Measurements from ENCODE around the gene SERPINC1. TPM values are rescaled to one million over a fixed set of nuclear protein-coding genes. Genes with fewer than 3 reads are reported as not detected.
A peak's percentile ranks its signal among the peaks of the same experiment; 100 is the strongest.

SERPINC1 gene
- total and polyA plus RNA-seq, 9 of the 15 experiments (the other 6 are each of a cell fraction or from before 2014, with no cell fraction given): 0.07 to 1.2 (median 0.50) TPM

GRCh38 chr1:173869021-173869359 lies 48.1 kb downstream of the SERPINC1 start:
- H3K9ac ChIP-seq (ENCODE audit: insufficient read depth in 1 of 2, low read depth in 2 of 2, low read length in 2 of 2): peak overlapping the region; percentile 66 to 94; a peak in 3 of 4 replicates
- H2AFZ ChIP-seq (ENCODE audit: low read depth, low read length): peak overlapping the region; percentile 89
- POLR2A ChIA-PET: interaction anchor here (0.8 to 9.7 kb wide), 24 partner anchors 8 to 439 kb away, joined by 3 to 183 read pairs (median 6); partner anchors contain the start of genes CENPL, DARS2, RC3H1 and SERPINC1
- peaks cover 34% of the 10 kb centered on the region for H4K20me1 ChIP-seq (replicated peaks; ENCODE audit: control insufficient read depth, insufficient read depth, low read length)
- ATAC-seq (no peak), DNase-seq (ENCODE audit: extremely low read depth in 1 of 4, low spot score in 3 of 4) (no peak), FAIRE-seq (no peak)
- H3K9me1 ChIP-seq (ENCODE audit: control insufficient read depth, insufficient read depth, low read length): peaks cover 2% of the 10 kb centered on the region
- peak overlapping the region; percentile 93 for H3K27ac ChIP-seq (ENCODE audit: extremely low read depth, low read depth, low read length)
- 3% methylated on average over 5 of the region's 5 CpGs for WGBS (ENCODE audit: insufficient coverage, low coverage, missing lambda C conversion rate)
- H3K4me1 ChIP-seq (replicated peaks in 1 of 2; ENCODE audit: control insufficient read depth in 2 of 2, insufficient read depth in 2 of 2, low read length in 2 of 2): peaks cover 17 to 34% of the 10 kb centered on the region in 2 experiments
- peaks cover 50% of the 10 kb centered on the region for H3K36me3 ChIP-seq (ENCODE audit: control insufficient read depth, insufficient read depth, low read length)
- H3K9me3 ChIP-seq (replicated peaks; ENCODE audit: control insufficient read depth, insufficient read depth, low read depth, low read length): no peaks in the 10 kb centered on the region
- BruUV-seq (replicated peaks): TSS peak; percentile 56
- intact Hi-C loops (cut with micrococcal nuclease): loop anchor here (2.0 to 5.0 kb wide), 3 partner anchors 46 to 392 kb away; partner anchors contain the start of gene PRDX6
- peak overlapping the region; percentile 86 for H3K4me3 ChIP-seq
- H3K27me3 ChIP-seq (ENCODE audit: control insufficient read depth in 2 of 2, insufficient read depth in 2 of 2, low read length in 2 of 2): no peaks in the 10 kb centered on the region; a peak in 1 of 5 replicates
- peaks cover 74% of the 10 kb centered on the region for H3K79me2 ChIP-seq (ENCODE audit: control insufficient read depth, insufficient read depth, low read length)
- in situ Hi-C loops (cut with MboI): no loop called here
- CTCF ChIA-PET (ENCODE audit: low intra/inter-chr PET ratio): interaction anchor here (0.6 kb wide), 2 partner anchors 181 to 834 kb away, joined by 4 to 6 read pairs; no protein-coding TSS in a partner anchor
- H3K4me2 ChIP-seq (ENCODE audit: insufficient read depth, low read length): peak overlapping the region; percentile 100
- TF ChIP-seq FOXM1 (IDR thresholded peaks at IDR 0.05; ENCODE audit: low read depth) (no peak), FOXM1 (CRISPR knock-in tag; IDR thresholded peaks at IDR 0.05; ENCODE audit: low read depth) (no peak), HCFC1 (IDR thresholded peaks at IDR 0.05; ENCODE audit: low read depth, low read length) (no peak), MLLT1 (IDR thresholded peaks at IDR 0.05) (peak in 1 of 2 experiments; percentile 0; a peak in 1 of 4 replicates), ATF3 (IDR thresholded peaks at IDR 0.05) (no peak), ATF3 (CRISPR knock-in tag; conservative IDR thresholded peaks at IDR 0.05) (peak; percentile 10; the same call in 1 of the 2 replicates), NBN (IDR thresholded peaks at IDR 0.05; ENCODE audit: low read depth) (0 out of 2 replicates have a peak, but pooled peaks have one; percentile 7), NCOR1 (IDR thresholded peaks at IDR 0.05) (no peak), LCOR (CRISPR knock-in tag; IDR thresholded peaks at IDR 0.05) (0 out of 2 replicates have a peak, but pooled peaks have one; percentile 9), BDP1 (IDR thresholded peaks at IDR 0.05; ENCODE audit: insufficient read depth, insufficient read length) (no peak), SPI1 (IDR thresholded peaks at IDR 0.05; ENCODE audit: borderline replicate concordance, low read depth, low read length) (peak; percentile 67; the same call in 1 of the 2 replicates), ZNF253 (CRISPR knock-in tag; conservative IDR thresholded peaks at IDR 0.05) (no peak), SMARCA5 (IDR thresholded peaks at IDR 0.05) (0 out of 2 replicates have a peak, but pooled peaks have one; percentile 4), KDM2B (CRISPR knock-in tag; IDR thresholded peaks at IDR 0.05) (0 out of 2 replicates have a peak, but pooled peaks have one; percentile 7), ARNT (IDR thresholded peaks at IDR 0.05) (0 out of 4 replicates have a peak, but pooled peaks of 1 of the 2 experiments have one; percentile 4), ELF2 (CRISPR knock-in tag; IDR thresholded peaks at IDR 0.05) (peak; percentile 62; the same call in 1 of the 2 replicates)

Data from K562 (cell line).